Spinal cord (tissue), 10 donors: ENCODE data around the gene LILRA1. TPM values are rescaled to one million over a fixed set of nuclear protein-coding genes. Genes with fewer than 3 reads are reported as not detected.

Experiments used
- DNase-seq, 6 donors: peaks; one replicate each; pipeline versions ENCODE4 v3.0.0 to v3.0.0-alpha.2; 2013 to 2015; ENCODE audit warnings: low spot score in 6 of 6, low read depth in 4 of 6
- H3K27ac ChIP-seq: one replicate; pipeline ENCODE4 v1.5.1; 2013; ENCODE audit warnings: low read depth, low read length, control low read depth
- H3K27me3 ChIP-seq: one replicate; pipeline ENCODE4 v1.6.1; 2013; ENCODE audit warnings: low read length; ENCODE audit not compliant: control insufficient read depth, insufficient read depth
- H3K36me3 ChIP-seq: one replicate; pipeline ENCODE4 v1.6.1; 2013; ENCODE audit warnings: low read length; ENCODE audit not compliant: control insufficient read depth, insufficient read depth
- H3K4me1 ChIP-seq: one replicate; pipeline ENCODE4 v1.6.1; 2013; ENCODE audit warnings: low read length; ENCODE audit not compliant: control insufficient read depth, insufficient read depth
- H3K4me3 ChIP-seq: one replicate; pipeline ENCODE4 v1.5.1; 2013; ENCODE audit warnings: low read depth, low read length, control low read depth
- H3K9me3 ChIP-seq: one replicate; pipeline ENCODE4 v1.6.1; 2013; ENCODE audit warnings: low read length; ENCODE audit not compliant: control insufficient read depth, insufficient read depth
- WGBS: methylation state at CpG from one replicate; pipeline ENCODE4 v1.1.5; 2013; ENCODE audit warnings: missing lambda C conversion rate; ENCODE audit not compliant: insufficient coverage; 5-methylcytosine and 5-hydroxymethylcytosine counted together
- polyA plus RNA-seq, 2 donors: library from polyadenylated mRNA; unstranded; fragments of 120-200 nt; gene quantifications; one replicate each; pipeline ENCODE4 v1.2.1, GENCODE V29; 2013; ENCODE audit not compliant: insufficient read length in 2 of 2
- total RNA-seq, 2 donors: library from RNA; depleted of rRNA in 1 of 2; stranded (reverse); fragments of 120-200 nt in 1 of 2; fragments of >200 nt in 1 of 2; gene quantifications; one replicate each; pipeline versions ENCODE4 v1.2.3 to v1.2.4, GENCODE V29; 2013 to 2014
- donor health status: healthy.

The LILRA1 gene
- total and polyA plus RNA-seq, 4 donors: 0.72 to 1.4 (median 0.91) TPM

- Histone ChIP-seq H3K27ac (no peak overlapping the region), H3K9me3 (peaks cover 2% of the 10 kb centered on the region), H3K4me1 (no peaks in the 10 kb centered on the region), H3K27me3 (no peaks in the 10 kb centered on the region), H3K36me3 (no peaks in the 10 kb centered on the region), H3K4me3 (no peak overlapping the region)
- no peak for DNase-seq
- 88% methylated on average over 1 of the region's 4 CpGs for WGBS
Observed at GRCh38 chr19:54606230-54606629, 12.8 kb downstream of the LILRA1 start.

GRCh38 chr19:54606891-54607784 lies 13.7 kb downstream of the LILRA1 start:
- peaks cover 2% of the 10 kb centered on the region for H3K9me3 ChIP-seq
- H3K36me3 ChIP-seq: no peaks in the 10 kb centered on the region
- H3K27me3 ChIP-seq: no peaks in the 10 kb centered on the region
- no peaks in the 10 kb centered on the region for H3K4me1 ChIP-seq
- H3K4me3 ChIP-seq: no peak overlapping the region
- no peak for DNase-seq
- WGBS: 72% methylated on average over 8 of the region's 16 CpGs
- no peak overlapping the region for H3K27ac ChIP-seq

- no peak for DNase-seq
- Histone ChIP-seq H3K36me3 (no peaks in the 10 kb centered on the region), H3K27ac (no peak overlapping the region), H3K4me1 (no peaks in the 10 kb centered on the region), H3K27me3 (no peaks in the 10 kb centered on the region), H3K9me3 (peaks cover 2% of the 10 kb centered on the region), H3K4me3 (no peak overlapping the region)
- 93% methylated on average over 5 of the region's 5 CpGs for WGBS
Observed at GRCh38 chr19:54607785-54608150, 14.3 kb downstream of the LILRA1 start.

GRCh38 chr19:54608205-54608604 lies 14.8 kb downstream of the LILRA1 start:
- H3K9me3 ChIP-seq: peaks cover 2% of the 10 kb centered on the region
- no peaks in the 10 kb centered on the region for H3K36me3 ChIP-seq
- no peak overlapping the region for H3K27ac ChIP-seq
- H3K4me3 ChIP-seq: no peak overlapping the region
- no peaks in the 10 kb centered on the region for H3K4me1 ChIP-seq
- 82% methylated on average over 6 of the region's 7 CpGs for WGBS
- no peak for DNase-seq
- no peaks in the 10 kb centered on the region for H3K27me3 ChIP-seq

- Histone ChIP-seq H3K36me3 (no peaks in the 10 kb centered on the region), H3K27me3 (no peaks in the 10 kb centered on the region), H3K9me3 (peaks cover 2% of the 10 kb centered on the region), H3K4me1 (no peaks in the 10 kb centered on the region), H3K4me3 (no peak overlapping the region), H3K27ac (no peak overlapping the region)
- whole genome bisulfite sequencing: 87% methylated on average over 9 of the region's 15 CpGs
- no peak for DNase-seq
Observed at GRCh38 chr19:54608792-54609191, 15.4 kb downstream of the LILRA1 start.

- 87% methylated on average over 26 of the region's 26 CpGs for WGBS
- H3K36me3 ChIP-seq: no peaks in the 10 kb centered on the region
- H3K27me3 ChIP-seq: no peaks in the 10 kb centered on the region
- no peak for DNase-seq
- no peaks in the 10 kb centered on the region for H3K4me1 ChIP-seq
- H3K9me3 ChIP-seq: peaks cover 3% of the 10 kb centered on the region
- no peak overlapping the region for H3K27ac ChIP-seq
- no peak overlapping the region for H3K4me3 ChIP-seq
Observed at GRCh38 chr19:54609356-54609791, 15.9 kb downstream of the LILRA1 start.

- DNase-seq: no peak
- no peaks in the 10 kb centered on the region for H3K36me3 ChIP-seq
- no peak overlapping the region for H3K4me3 ChIP-seq
- no peaks in the 10 kb centered on the region for H3K4me1 ChIP-seq
- H3K27me3 ChIP-seq: no peaks in the 10 kb centered on the region
- H3K9me3 ChIP-seq: peaks cover 4% of the 10 kb centered on the region
- WGBS: no CpG with 5 or more reads among the region's 1 CpG
- H3K27ac ChIP-seq: no peak overlapping the region
Observed at GRCh38 chr19:54612428-54612827, 19.0 kb downstream of the LILRA1 start.

GRCh38 chr19:54614726-54615125 lies 21.3 kb downstream of the LILRA1 start:
- WGBS: no CpG with 5 or more reads among the region's 1 CpG
- Histone ChIP-seq H3K4me1 (no peaks in the 10 kb centered on the region), H3K27me3 (no peaks in the 10 kb centered on the region), H3K9me3 (peaks cover 4% of the 10 kb centered on the region), H3K4me3 (no peak overlapping the region), H3K27ac (no peak overlapping the region), H3K36me3 (no peaks in the 10 kb centered on the region)
- no peak for DNase-seq

GRCh38 chr19:54616057-54616456 lies 22.6 kb downstream of the LILRA1 start:
- Histone ChIP-seq H3K4me3 (no peak overlapping the region), H3K4me1 (no peaks in the 10 kb centered on the region), H3K9me3 (peaks cover 3% of the 10 kb centered on the region), H3K27ac (no peak overlapping the region), H3K27me3 (no peaks in the 10 kb centered on the region), H3K36me3 (no peaks in the 10 kb centered on the region)
- no peak for DNase-seq
- 50% methylated on average over 3 of the region's 3 CpGs for WGBS
